LHCN-M2 (cell line): ENCODE results near the gene KASH5. TPM values are rescaled to one million over a fixed set of nuclear protein-coding genes. Genes with fewer than 3 reads are reported as not detected.

Experiments used
- DNase-seq: peaks from one replicate; pipeline ENCODE4 v3.0.0-alpha.2; 2012; ENCODE audit warnings: low read depth
- total RNA-seq: library from RNA; depleted of rRNA; stranded (reverse); fragments of >200 nt; gene quantifications from 2 replicates; pipeline ENCODE4 v1.2.3, GENCODE V29; 2014

KASH5 gene
- total RNA-seq, 1 experiment from 2014 or later, result not detected

DNA sequence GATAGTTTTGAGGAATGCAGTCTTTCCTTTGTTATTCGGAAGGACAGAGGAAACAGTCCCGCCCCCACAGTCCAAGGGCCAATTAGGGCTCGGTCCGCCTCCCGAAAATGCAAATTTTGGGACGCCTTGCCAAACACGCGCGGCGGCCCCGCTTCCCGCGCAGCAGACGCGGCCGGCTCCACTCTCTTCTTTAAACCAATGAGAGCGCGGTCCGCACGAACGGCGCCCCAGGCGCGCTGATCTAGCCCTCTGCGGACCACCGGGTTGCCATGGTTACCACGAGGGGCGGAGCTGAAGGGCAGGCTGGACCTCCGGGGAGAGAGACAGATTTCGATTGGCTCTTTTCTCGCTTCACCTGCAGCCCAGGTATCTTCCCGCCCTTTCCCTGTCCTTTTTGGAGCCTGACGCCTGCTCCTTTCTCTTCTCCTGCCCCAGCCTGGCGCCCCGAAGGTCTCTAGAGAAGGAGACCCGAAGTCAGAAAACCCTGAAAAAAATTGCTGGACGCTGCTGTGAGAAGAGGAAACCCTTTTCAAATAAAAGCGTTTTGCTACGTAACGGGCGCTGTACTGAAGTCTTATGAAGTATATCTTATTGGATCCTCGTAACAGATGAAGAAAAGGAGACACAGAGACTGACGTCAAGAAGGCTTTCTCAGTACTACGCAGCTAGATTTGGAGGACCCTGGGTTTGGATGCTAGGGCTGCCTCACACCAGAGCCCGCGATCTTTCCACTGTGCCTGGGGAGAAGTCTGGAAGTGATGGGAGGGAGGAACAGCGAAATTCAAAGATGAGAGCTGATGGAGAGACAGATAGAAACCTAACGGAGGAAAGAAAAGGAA is 33.2 kb downstream of the KASH5 start:
- peak; percentile 44 for DNase-seq

DNA sequence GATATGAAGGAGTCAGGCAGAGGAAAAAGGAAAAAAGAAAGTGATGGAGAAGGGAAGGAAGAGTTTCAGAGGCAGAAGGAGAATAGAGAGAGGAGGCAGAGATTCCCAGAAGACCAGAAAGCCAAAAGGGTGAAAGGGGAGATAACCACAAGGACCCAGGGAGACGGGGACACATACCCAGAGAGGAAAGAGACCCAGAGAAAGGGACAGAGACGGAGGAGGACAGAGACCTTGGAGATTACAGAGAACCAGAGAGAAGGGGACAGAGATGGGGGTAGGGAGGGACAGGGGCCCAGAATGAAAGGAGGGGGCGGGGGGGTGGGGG is 33.8 kb downstream of the KASH5 start:
- DNase-seq, result no peak

DNA sequence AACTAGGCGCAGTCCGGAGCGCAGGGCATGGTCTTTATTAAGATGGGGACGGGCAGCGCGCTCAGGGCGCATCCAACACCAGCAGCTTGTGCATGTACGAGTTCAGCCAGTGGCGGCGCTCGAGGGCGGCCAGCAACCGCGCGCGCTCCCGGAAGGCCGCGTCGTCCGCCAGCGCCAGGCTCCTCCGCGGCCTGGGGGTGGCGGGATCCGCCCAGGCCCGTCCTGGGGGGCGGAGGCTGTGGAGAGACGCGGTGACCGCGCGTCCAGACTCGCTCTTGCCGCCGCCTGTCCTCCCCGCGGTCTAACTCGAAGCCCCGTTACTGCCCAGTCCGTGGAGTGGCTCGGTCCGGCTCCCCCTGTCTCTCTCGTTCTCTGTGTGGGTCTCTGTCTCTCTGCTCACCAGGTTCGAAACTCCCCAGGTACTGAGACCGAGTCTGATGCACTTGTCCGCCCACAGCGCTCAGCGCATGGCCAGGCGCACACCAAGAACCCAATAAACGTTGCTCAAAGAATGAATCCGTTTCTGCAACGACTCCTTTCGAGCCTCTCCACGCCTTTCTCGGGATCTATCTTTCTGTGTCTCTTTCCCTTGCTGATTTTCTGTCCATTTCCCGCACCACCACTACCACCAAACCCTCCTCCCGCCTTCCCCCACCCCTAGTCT is 34.5 kb downstream of the KASH5 start:
- no peak for DNase-seq

DNA sequence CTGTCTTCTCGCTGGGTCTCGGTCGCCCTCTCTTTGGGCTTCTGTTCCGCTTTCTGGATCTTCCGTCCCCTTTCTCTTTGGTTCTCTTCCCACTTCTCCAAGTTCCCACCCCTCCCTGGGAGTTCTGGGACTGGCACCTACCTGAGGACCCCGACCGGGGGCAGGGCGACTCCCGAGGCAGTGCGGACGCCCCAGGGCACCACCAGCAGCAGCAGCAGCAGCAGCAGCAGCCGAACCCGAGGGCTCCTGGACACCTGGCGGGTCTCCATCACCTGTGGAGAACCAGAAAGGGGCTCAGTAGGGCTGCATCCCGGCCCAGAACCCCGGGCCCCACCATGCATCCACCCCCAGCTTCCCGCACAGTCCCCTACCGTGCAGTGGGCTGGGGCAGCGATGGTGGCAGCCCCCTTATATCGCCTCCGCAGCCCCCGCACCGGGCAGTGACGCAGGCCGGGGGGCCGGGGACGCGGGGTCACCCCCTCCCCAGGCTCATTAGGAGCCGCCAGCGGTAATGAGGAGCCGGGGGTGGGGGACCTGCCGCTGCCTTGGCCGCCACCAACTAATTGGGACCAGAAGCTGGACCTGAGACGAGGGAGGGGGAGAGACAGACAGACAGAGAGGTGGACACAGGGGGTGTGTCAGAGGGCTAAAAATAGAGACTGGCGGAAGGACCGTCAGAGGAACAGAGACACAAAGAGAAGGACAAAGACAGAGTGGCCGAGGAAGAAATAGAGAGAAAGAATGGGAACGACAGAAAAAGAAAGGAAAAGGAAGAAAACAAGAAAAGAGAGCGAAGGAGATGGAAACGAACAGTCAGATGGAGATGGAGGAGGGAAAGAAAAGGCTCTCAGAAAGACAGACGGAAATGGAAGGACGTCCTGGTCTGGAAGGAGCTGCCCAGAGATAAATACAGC is 35.3 kb downstream of the KASH5 start, which contains the start of gene PTH2:
PTH2 (minus strand) TSS at position 371 of the 914 bp plus-strand sequence; CDS start at position 269, 102 bp downstream.
- DNase-seq, result no peak

DNA sequence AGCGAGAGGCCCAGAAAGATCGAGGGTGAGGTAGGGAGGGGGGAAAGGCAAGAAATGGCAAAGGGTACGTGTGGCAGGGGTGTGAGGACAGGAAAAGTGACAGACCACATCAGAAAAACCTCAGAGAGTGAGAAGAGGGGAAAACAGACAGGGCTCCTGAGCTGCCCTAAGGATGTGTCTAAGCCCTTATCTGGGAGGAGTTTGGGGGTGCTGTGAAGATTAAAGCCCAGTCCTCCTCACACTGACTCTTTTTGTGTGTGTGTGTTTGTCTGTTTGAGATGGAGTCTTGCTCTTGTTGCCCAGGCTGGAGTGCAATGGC is 35.9 kb downstream of the KASH5 start:
- no peak for DNase-seq

DNA sequence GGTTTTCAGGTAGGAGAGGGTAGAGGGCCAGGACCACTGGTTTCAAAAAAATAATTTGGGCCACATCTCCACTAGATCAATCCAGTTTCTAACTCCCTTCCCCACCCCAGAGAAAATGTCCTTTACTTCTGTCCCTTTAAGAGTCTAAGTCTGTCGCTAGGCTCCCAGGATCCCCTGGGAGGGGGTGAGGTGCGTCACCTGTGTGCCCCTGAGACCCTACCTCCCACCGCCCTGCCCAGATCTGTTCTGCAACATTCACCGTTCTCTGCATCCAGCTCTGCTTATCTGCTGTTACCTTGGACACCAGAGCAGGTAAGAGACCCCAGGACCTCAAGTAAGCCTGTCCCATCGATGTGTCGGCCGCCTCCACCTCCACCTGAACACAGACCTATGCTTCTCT is 37.1 kb downstream of the KASH5 start, which contains the start of gene GFY:
GFY (plus strand) TSS at position 211 of the 400 bp plus-strand sequence. CDS start 1,043 bp downstream, outside the sequence.
- DNase-seq, result no peak

DNA sequence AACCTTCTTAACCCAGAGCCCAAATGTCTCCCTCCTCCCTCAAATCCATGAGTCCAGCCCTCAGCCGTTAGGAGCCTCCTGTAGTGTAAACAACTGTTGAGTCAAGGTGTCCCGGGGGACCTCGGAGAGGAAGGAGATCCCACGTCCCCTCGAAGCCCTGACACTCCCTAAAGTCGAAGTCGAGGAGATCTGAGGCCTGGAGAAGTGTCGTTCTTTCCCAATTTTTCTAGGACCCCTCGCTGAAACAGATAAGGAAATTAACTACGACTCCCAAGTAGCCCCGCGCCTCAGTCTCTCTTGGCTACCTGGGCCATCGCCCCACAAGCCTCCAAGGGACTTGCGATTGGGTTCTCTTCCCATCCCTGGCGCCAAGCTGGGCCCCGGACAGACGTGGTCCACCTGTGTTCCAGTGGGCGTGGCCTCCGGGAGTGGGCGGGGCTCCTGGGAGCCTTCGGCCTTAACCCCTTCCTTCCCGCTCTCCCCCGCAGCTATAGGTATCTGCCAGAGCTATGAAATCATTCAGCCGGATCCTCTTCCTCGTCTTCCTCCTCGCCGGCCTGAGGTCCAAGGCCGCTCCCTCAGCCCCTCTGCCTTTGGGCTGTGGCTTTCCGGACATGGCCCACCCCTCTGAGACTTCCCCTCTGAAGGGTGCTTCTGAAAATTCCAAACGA is 38.0 kb downstream of the KASH5 start:
- peak; percentile 36 for DNase-seq

DNA sequence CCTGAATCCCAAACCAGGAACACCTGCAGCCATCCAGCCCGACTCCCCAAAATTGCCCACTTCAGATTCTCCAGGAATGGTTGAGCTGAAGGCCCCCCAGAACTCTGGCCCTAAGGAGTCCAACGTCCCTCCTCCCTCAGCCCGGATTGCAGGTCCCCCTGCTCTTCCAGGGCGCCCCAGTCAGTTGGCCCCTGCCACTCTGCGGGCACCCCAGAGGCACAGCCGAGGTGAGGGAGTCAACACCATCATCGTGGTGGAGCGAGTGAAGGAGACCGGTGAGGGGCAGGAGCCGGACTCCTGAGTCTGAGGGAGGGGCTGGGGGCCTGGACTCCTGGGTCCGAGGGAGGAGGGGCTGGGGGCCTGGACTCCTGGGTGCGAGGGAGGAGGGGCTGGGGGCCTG is 39.3 kb downstream of the KASH5 start:
- no peak for DNase-seq

DNA sequence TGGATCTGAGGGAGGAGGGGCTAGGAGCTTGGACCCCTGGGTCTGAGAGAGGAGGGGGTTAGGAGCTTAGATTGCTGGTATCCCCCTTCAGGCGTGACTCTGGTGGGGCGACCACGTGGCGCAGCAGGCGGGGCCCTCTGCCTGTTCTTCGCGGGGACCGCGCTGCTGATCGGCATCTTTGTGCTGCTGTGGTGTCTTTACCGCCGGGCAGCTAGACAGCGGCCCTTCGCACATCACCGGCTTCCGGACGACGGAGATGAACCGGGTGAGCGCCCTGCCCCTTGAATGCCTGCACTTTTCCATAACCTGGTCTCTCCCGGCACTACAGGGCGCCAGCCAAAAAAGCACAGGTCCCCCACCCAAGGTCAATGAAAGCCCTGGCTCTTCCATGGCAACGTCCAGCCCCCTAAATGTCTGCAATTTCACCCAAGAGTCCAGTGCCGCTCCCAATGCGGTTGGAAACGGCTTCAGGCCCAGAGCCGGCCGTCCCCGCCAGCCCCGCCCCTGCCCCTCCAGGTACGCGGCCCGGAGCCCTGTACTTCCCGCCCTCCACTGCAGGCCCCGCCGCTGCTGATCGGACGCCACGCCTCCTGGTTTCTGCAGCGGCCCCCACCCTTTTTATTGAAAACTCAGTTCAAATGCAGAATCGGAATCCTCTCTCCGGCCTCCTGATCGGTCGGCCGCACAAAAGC is 40.0 kb downstream of the KASH5 start:
- DNase-seq, result no peak

DNA sequence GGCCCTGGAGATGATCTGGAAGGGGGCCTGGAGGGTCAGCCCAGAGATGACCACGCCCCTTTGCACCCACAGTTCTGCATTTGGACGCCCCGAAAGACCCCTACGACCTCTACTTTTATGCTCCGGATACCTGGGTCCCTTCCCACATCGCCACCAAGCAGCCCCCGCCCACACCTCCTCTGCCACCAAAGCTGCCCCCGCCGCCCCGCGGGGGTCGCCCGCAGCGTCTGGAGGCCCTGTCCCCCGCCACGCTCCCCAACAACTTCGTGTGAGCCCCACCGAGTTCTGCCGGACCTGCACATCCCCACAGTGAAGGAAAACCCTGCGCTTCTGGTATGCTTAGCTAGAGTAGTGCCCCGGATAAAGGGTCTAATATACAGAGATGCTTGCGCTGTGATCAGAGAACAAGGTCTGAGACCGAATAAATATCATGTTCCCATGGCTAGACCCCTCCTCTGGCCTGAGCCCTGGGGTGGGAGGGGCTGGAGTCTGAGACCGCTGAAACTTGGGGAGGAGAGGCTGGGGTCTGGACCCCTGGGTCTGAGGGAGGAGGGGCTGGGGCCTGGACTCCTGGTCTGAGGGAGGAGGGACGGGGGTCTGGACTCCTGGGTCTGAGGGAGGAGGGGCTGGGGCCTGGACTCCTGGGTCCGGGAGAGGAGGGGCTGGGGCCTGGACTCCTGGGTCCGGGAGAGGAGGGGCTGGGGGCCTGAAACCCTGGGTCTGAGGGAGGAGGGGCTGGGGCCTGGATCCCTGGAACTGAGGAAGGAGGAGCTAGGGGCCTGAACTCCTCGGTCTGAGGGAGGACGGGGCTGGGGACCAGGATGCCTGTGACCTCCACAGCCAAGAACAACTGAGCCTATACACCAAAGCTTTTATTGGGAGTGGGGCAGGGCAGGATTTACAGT is 40.8 kb downstream of the KASH5 start:
- DNase-seq, result no peak

DNA sequence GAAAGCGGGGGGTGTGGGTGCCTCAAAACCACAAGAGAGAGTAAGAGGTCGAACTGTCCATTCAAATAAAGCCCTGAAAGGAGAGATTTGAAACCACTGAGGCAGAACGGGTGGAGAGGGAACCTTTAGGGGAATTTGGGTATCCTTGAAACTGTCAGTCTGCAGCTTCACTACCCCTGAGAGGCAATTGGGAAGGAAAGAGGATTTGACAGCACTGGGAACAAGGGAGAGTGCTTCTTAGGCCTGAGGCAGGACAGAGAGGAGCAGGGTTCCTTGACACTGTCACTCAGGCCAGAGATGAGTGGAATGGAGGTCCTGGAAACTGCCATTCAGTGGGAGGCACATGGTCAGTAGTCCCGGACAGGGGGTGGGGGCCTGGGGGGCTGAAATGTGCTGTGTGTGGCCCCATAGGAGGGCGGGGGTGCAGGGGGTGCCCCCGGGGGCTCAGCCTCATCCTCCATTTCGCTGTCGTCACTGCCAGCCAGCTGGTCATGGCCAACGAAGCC is 42.2 kb downstream of the KASH5 start:
- DNase-seq, result no peak

DNA sequence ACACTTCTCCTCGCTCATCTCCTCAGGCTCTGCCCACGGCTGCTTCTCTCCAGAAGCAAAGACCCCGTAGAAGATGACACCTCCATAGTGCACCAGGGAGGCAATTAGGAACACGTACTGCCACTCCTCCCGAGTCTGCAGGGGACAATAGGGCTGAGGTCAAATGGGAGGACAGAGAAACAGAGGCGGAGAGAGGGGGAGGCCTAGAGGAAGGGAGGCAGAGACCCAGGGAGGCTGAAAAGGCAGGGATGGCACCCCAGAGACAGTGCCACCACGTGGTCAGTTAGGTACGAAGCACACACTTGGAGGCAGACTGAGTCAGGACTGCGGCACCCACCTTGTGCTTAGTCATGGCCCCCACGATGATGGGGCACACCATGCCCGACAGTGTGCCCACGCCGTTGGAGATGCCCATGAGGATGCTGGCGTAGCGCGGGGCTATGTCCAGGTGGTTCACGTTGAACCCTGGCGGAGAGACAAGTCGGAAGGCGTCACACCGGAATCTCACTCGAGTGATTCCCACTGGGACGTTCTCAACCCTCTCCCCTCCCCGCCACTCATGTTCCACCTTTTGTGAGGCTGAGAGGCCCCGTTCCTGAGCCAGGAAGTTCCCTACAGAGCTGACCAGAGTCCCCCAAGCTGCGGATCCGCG is 42.8 kb downstream of the KASH5 start:
- no peak for DNase-seq

DNA sequence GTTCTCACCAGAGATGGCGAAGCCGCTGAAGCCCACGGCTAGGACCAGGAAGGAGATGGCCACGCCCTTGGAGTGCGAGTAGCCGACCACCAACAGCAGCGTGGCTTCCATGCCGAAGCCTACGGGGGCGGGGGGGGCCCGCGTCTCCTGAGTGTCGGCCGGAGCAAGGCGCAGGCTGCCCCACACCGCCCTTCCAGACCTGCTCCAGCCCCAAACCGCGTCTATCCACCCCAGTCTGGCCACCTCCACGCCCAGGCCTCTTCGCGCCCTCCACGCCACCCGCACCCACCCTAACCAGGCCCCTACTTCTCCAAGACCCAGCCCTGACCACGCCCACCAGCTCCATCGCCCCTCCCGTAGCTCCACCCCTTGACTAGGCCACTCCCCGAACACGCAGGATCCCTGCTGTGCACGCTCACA is 43.3 kb downstream of the KASH5 start:
- DNase-seq, result no peak

DNA sequence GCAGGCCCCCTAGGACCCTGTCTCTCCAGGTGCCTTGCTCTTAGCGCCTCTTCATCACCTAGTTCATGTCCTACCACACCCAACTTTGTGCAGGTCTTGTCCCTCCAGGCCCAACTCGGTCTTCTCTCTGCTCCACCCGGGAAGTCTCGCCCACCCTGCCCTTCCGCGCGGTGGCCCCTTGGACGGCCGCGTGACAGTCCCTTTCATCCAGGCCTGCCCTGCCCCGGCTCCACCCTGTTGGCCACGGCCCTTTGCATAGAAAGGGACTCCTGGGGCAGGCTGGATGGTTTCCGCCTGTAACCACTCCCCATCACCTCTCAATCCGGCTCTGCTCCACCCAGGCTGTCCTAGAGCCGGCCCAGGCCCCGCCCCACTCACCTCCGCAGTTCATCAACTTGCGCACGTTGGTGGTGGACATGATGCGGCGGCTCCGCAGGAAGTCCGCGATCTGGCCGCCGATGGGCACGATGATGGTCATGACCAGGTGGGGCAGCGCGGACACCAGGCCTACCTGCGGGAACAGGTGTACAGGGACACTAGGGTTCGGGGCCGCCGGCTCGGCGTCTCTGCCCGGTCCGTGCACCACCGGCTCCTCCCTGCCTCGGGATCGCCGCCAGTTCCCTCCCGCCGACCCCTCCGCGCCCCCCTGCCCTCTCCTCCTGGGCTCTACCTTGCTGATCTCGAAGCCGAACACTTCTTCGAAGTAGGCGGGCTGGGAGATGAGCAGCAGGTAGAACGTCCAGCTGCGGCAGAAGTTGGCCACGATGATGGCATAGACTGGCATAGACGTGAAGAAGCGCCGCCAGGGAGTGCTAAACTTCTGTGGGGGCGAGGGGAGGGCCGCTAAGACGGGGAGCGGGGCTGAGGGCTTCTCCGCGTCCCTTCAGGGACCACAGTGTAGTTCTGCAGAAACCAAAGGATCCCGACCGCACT is 44.4 kb downstream of the KASH5 start:
- no peak for DNase-seq

DNA sequence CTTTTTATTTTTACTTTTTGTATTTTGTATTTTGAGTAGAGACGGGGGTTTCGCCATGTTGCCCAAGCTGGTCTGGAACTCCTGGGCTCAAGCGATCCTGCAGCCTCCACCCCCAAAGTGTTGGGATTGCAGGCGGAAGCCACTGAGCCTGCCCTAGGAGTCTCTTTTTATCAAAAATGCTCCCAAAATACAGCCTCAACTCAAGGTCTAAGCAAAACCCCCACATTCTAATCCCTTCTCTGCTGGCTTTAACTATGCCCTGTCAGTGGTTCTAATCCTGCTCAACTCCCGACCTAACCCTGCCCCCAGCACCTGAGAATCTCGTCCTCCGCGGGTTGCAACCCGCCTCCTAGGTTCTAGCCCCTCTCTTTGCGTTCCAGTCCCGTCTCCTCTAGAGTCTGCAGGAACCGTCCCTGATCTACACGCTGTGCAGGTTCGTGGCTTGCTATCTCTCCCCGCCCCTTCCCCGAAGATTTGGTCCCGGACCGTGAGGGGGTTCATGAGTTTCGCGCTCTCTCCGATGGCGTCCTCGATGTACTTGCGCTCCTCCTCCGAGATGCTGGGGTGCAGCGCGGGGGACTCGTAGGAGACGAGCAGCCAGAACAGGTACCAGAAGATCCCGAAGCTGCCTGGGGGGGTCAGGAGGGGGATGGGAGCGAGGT is 45.3 kb downstream of the KASH5 start:
- no peak for DNase-seq

DNA sequence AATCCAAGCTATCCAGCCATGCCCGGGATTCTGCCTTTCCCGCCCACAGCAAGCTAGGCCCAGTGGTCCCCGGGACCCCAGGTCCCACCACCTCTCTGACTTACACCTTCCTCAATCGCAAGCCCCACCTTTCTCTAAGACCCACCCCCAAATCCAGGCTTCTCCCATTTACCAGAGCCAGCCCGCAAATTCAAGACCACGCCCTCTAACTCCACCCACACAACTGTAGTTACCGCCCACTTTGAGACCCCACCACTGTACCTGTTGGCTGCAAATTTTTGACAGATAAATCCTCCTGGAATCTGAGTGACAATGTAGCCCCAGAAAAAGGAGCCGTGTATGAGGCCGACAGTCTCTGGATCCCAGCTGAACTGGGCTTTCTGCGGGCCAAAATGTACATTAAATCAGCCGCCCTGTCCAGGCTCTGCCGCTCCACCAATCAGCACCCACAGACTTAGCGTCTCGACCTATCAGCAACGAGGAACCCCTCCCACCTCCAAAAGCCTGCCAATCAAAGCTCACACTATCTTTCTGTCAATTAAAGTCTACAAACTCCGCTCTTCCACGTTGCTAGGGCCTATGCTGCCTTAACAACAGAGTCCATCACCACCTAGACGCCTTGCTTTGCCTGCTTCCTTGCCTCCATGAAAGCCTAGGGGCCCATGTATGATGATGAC is 47.0 kb downstream of the KASH5 start:
- DNase-seq, result no peak

DNA sequence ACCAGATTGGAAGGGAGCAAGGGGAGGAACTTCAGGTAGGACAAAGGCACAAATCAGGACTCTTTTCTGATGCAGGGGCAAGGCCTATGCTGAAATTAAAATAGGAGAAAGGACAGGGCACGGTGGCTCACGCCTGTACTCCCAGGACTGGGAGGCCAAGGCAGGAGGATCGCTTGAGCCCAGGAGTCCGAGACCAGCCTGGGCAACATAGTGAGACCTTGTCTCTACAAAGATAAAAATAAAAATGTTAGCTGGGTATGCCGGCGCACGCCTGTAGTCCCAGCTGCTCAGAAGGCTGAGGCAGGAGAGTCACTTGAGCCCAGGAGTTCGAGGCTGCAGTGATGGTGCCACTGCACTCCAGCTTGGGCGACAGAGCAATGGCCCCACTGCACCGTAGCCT is 47.6 kb downstream of the KASH5 start:
- no peak for DNase-seq
